Cardiac muscle cell (in vitro differentiated cells and primary cell): Measurements from ENCODE around the gene BMERB1. TPM values are rescaled to one million over a fixed set of nuclear protein-coding genes. Genes with fewer than 3 reads are reported as not detected.

Source experiments
- DNase-seq, 2 donors: peaks; one replicate each; pipeline versions ENCODE4 v3.0.0 to v3.0.0-alpha.2; 2010 to 2017; ENCODE audit warnings: low read depth in 1 of 2, low spot score in 1 of 2
- H3K27ac ChIP-seq: fragments of 200-600 bp; sonication (generic); 2 replicates; pipeline ENCODE4 v1.5.1; 2016
- H3K27me3 ChIP-seq: fragments of 200-600 bp; sonication (generic); 2 replicates; pipeline ENCODE4 v1.6.0; 2016; ENCODE audit warnings: control low read depth
- H3K36me3 ChIP-seq: fragments of 200-600 bp; sonication (generic); 2 replicates; pipeline ENCODE4 v1.5.1; 2016; ENCODE audit warnings: control low read depth
- H3K4me1 ChIP-seq: fragments of 200-600 bp; sonication (generic); 2 replicates; pipeline ENCODE4 v1.8.1; 2017; ENCODE audit warnings: low read depth, mild to moderate bottlenecking, mixed run types
- H3K4me3 ChIP-seq: fragments of 200-600 bp; sonication (generic); 2 replicates; pipeline ENCODE4 v1.5.1; 2016; ENCODE audit warnings: mild to moderate bottlenecking
- H3K9me3 ChIP-seq: fragments of 200-600 bp; sonication (generic); 2 replicates; pipeline ENCODE4 v1.5.1; 2017; ENCODE audit warnings: low read depth, mild to moderate bottlenecking, control low read depth
- polyA plus RNA-seq: library from polyadenylated mRNA; unstranded; fragments of >200 nt; fragmentation: Nextera tagmentation; extraction: Ambion mirVana; gene quantifications from 2 replicates; pipeline ENCODE4 v1.2.1, GENCODE V29; 2016
- total RNA-seq: library from RNA; depleted of rRNA; stranded (reverse); fragments of >200 nt; gene quantifications from 2 replicates; pipeline ENCODE4 v1.2.3, GENCODE V29; 2016
- TF ChIP-seq, protein P1 (sequence below): IDR thresholded peaks from 2 replicates; pipeline ENCODE4 v1.5.1; 2012; ENCODE audit warnings: low read depth, mild to moderate bottlenecking, low read length

Gene BMERB1
- total and polyA plus RNA-seq, 2 experiments from 2014 or later, result 15.2 to 22.1 TPM

DNA sequence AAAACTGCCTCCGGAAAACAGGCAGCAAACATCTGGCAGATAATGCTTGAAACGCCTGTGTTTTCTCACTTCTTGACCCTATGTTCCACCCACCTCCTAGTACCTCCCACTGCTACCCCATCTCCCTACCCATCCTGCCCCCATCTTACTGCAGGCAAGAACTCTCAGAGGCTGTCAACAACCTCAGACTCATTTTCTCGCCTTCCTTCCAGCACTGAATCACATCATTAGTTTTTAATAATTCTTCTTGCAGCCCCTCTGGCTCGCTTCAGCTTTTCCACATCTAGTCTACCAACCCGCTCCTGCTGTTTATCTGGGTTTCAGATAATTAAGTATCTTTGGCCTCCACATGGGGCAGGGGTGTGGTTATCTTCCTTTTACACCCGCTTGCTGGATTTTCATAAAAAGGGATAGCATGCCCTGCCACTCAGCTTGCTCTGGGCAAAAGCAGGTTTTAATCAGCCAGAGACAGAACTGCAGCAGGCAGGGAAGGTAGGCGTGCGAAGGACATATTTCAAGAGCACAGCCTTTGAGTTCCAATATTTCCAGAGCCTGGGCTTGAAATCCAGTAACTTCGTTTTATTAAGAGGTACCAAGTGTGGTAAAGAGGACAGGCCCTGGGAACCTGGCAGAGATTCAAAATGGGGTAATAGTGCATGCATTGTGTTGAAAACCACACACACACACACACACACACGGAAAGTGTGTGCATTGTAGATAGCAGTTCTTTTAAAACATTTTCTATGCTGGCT is 87.5 kb downstream of the BMERB1 start:
- no peaks in the 10 kb centered on the region for H3K4me1 ChIP-seq
- H3K4me3 ChIP-seq, result no peak overlapping the region
- DNase-seq, result peak in 1 of 2 donors; percentile 86
- no peaks in the 10 kb centered on the region for H3K36me3 ChIP-seq
- TF ChIP-seq, protein P1, sequence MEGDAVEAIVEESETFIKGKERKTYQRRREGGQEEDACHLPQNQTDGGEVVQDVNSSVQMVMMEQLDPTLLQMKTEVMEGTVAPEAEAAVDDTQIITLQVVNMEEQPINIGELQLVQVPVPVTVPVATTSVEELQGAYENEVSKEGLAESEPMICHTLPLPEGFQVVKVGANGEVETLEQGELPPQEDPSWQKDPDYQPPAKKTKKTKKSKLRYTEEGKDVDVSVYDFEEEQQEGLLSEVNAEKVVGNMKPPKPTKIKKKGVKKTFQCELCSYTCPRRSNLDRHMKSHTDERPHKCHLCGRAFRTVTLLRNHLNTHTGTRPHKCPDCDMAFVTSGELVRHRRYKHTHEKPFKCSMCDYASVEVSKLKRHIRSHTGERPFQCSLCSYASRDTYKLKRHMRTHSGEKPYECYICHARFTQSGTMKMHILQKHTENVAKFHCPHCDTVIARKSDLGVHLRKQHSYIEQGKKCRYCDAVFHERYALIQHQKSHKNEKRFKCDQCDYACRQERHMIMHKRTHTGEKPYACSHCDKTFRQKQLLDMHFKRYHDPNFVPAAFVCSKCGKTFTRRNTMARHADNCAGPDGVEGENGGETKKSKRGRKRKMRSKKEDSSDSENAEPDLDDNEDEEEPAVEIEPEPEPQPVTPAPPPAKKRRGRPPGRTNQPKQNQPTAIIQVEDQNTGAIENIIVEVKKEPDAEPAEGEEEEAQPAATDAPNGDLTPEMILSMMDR, result no peak
- H3K27me3 ChIP-seq, result no peaks in the 10 kb centered on the region
- peak overlapping the region; percentile 12 for H3K27ac ChIP-seq
- H3K9me3 ChIP-seq, result no peaks in the 10 kb centered on the region

DNA sequence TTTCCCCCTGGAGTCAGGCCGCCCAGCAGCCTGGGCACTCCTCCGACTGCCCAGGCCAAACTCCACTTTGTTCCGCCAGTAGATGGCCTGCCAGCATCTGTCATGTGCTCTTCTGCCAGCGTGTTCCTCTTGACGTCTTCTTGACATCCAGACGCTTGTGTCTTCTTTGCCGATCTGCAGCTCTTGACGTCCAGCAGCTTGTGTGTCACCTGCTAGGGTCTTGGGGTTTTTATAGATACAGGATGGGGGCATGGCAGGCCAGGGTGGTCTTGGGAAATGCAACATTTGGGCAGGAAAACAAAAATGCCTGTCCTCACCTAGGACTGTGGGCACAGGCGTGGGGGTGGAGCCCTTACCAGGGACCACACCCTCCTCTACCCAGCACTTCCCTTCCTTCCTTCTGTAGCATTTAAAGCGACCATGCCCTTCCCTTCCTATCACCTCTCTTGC is 88.7 kb downstream of the BMERB1 start:
- Histone ChIP-seq H3K9me3 (no peaks in the 10 kb centered on the region), H3K36me3 (no peaks in the 10 kb centered on the region), H3K4me3 (no peak overlapping the region), H3K27ac (no peak overlapping the region), H3K27me3 (no peaks in the 10 kb centered on the region), H3K4me1 (no peaks in the 10 kb centered on the region)
- DNase-seq, result no peak
- TF ChIP-seq, protein P1, result no peak

DNA sequence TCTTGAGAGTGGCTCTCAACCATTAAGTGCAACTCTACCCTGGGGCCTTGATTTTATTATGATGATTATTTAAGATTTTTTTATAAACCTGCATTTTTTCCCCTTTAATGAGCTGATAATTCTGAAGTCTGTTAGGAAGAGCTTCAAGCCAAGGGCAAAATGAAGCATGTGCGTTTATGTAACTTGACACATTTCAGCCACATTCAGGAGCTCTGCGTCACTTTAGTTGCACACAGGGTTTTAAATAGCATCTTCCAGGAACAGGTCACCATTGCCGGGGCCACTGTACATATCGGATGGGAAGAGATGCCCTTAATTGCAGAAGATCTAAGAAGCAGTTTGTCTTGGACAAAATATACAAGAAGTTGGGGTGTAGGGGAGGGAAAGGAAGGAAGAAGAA is 89.6 kb downstream of the BMERB1 start:
- no peaks in the 10 kb centered on the region for H3K36me3 ChIP-seq
- no peak overlapping the region for H3K27ac ChIP-seq
- no peak overlapping the region for H3K4me3 ChIP-seq
- TF ChIP-seq, protein P1, result no peak
- no peaks in the 10 kb centered on the region for H3K27me3 ChIP-seq
- DNase-seq, result no peak
- H3K4me1 ChIP-seq, result no peaks in the 10 kb centered on the region
- no peaks in the 10 kb centered on the region for H3K9me3 ChIP-seq

DNA sequence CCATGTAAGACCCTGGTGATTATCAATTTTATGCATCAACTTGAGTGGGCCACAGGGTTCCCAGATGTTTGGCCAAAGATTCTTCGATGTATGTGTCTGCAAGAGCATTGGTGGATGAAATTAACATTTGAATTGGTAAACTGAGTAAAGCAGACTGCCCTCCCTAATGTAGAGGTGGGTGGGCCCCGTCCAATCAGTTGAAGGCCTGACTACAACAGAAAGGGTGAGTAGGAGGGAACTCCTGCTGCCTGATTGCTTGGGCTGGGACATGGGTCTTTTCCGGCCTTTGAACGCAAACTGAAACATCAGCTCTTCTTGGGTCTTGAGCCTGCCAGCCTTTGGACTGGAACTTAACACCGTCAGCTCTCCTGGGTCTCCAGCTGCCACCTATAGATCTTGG is 90.6 kb downstream of the BMERB1 start:
- Histone ChIP-seq H3K4me3 (no peak overlapping the region), H3K27ac (no peak overlapping the region), H3K36me3 (no peaks in the 10 kb centered on the region), H3K4me1 (no peaks in the 10 kb centered on the region), H3K27me3 (no peaks in the 10 kb centered on the region), H3K9me3 (no peaks in the 10 kb centered on the region)
- DNase-seq, result no peak
- TF ChIP-seq, protein P1, result no peak

DNA sequence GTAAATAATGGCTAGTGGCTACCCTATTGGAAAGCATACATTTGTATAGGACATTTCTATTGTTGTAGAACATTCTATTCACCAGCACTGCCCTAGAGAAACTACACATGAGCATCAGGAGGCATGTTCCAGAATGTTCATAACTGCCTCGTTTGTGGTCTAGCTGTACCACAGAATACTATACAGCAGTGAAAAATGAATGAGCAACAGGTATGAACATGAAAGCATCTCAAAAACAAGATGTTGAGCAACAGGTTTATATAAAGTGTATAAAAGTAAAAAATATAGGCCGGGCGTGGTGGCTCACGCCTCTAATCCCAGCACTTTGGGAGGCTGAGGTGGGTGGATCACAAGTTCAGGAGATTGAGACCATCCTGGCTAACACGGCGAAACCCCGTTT is 91.7 kb downstream of the BMERB1 start:
- no peaks in the 10 kb centered on the region for H3K4me1 ChIP-seq
- TF ChIP-seq, protein P1, result no peak
- no peak overlapping the region for H3K4me3 ChIP-seq
- no peak for DNase-seq
- H3K36me3 ChIP-seq, result no peaks in the 10 kb centered on the region
- H3K27me3 ChIP-seq, result no peaks in the 10 kb centered on the region
- H3K9me3 ChIP-seq, result no peaks in the 10 kb centered on the region
- no peak overlapping the region for H3K27ac ChIP-seq
